GM21825 (cell line): Measurements from ENCODE around the gene IL21R.
"Not testable (repeated sequence)": the region's sequence is repeated elsewhere in the genome, so short reads cannot be mapped to it uniquely, and the experiment has no call there.

Source experiments
- ATAC-seq: cut with Tn5 transposase; IDR thresholded peaks from one replicate; pipeline ENCODE4 v1.9.1; 2021; ENCODE audit warnings: mild to moderate bottlenecking, moderate library complexity; ENCODE audit not compliant: unreplicated experiment

The IL21R gene

DNA sequence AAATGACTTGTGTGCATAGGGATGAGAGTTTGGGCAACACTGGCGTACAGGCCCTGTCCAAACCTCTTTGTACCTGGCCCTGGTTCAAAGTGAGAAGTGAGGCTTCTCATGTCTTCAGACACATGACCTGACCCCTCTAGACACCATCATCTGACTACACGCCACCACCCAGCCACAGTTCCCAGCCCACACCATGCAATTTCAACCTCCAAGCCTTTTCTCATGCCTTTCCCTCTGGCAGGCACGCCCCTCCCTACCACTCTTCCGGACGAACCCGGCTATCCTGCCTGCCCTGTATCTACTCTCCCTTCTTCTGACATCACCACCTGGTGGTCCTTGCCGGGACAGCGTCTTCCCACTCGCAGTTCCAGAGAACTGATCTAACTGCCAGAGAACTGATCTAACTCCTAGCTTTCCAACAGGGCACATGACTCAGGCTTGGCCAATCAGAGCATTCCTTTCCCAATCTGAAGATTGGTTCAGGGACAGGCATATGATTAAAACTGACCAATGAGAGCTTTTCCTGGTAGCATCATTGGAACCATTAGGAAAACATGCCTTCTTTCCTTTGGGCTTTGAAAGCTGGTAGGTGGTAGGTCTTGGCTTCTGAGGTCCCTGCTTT lies 27.1 kb upstream of the IL21R start:
- peak; percentile 40 for ATAC-seq

DNA sequence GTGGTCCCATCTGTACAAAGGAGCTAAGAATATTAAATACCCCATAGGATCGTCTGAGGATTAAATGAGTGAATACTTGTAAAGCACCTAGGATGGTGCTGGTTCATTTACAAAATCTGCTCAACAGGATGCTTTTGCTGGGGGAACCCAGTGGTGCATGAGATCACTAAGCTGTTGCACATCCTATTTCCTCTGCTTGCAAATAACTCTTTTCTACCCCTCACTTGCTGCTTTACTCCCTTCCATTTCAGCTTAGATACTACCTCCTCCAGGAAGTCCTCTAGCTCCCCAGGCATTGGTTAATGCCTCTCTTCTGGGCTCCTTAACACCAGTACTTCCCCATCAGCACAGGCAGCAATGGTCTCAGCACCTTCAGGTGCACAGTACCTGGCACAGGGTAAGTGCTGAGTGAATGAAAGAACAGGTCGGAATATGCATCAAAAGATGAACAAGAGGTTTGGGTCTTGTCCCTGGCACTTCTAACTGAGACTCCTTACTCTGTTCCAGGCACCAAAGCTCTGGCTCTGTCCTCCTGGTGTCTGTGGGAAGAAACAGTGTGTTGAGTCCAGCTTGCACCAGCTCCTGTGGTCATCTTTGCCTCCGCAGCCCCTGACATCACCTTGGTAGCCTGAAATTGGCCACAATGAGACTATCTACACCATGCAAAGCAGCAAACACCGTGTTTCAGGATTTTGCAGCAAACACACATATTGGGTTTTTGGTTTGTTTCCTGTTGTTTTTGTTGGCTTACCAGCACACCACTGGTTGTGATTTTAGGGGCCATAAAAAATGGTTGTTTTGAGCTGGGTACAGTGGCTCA lies 24.1 kb upstream of the IL21R start:
- ATAC-seq, result no peak

DNA sequence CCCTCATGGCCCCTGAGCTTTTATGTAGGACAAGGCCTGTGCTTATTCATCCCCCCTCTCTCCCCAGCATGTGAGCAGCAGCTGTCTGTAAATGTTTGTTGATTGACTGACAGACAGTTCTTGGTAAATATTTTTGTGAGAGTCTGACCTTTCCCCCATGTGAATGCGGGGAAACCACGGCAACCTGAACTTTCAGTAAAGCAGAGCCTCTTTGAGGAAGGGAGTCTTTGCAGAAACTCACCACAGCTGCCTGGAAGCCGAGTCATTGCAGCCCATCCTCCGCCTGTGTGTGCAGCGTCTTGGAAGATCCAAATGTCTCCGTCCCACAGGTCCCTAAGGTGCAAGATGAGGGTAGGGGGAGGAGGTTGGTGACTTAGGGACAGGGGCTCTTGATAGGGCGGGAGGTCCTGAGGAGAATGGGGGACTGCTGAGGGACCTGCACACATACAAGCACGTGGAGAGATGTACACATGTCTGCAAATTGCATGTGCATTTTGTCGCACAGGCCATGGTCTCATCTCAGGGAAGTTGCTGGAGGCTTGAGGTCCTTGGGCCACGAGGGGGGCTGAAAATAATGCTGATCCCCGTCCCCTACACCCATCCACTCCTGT lies 23.0 kb upstream of the IL21R start:
- no peak for ATAC-seq

DNA sequence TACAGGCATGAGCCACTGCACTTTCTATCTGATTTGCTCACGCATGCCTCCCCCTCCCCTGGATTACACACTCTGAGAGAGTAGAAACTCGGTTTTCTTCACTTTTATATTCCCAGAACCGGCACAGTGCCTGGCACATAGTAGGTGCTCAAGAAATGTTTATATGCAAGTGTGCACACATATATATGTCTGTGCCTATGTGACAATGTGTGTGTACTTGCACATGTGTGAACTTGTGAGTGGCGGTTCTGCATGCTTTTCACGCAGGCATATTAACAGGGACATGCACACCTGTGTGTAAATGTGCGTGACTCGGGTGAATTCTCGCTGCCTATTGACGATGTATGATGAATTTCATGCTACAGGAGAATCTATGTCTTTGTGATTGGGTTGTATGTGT lies 22.1 kb upstream of the IL21R start:
- ATAC-seq, result no peak

DNA sequence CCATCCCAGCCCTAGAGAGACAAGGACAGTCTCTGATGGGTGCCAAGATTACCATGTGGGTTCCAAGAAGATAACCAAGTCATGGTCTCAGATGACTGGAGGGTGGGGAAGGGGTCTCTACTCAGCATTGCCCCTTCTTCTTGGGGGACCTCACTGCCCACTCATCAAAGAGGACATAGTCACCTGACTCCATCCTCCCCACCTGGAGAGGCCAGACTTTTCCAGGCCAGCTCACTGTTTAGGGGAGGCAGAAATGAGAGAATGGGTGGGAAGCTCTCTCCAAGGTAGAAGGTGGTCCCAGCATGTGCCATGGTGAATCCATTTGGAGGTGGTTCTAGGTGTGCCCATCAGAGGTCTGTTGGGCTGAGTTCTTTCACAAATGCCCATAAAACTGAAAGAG lies 20.7 kb upstream of the IL21R start:
- no peak for ATAC-seq

DNA sequence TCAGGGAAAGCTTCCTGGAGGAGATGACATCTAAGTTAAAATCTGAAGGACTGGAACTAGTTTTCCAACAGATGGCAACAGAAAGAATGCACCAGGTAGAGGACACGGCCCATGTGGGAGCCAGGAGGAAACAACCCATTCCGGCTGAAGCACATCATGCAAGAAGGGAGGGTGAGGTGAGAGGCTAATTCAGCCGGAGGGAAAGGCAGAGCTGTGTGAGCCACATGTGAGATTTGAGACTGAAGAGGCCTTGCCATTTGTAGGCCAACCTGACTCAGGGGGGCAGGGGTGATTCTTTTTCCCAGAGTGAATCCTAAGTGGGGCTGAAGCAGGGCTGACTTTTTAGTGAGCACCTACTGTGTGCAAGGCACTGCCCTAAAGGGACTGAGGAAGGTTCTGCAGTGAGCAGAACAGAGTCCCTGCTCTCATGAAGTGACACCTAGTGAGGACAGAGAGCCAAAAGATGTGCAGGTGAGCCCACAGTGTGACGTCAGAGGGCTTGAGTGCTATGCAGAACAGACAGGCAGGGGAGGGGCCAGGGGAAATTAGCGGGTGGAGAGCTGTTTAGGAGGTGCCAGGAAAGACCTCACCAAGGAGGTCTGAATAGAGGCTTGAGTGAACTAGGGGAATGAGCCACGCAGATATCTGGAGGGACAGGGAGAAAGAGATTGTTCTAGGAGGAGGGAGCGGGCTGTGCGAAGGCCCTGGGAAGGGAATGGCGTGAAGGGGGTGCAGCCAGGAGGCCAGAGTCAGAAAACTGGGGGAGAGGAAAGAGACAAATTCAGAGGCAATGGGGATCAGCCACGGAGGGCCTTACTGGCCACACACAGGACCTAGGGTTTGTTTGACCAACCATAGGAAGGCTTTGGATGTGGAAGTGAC lies 19.8 kb upstream of the IL21R start:
- no peak for ATAC-seq

DNA sequence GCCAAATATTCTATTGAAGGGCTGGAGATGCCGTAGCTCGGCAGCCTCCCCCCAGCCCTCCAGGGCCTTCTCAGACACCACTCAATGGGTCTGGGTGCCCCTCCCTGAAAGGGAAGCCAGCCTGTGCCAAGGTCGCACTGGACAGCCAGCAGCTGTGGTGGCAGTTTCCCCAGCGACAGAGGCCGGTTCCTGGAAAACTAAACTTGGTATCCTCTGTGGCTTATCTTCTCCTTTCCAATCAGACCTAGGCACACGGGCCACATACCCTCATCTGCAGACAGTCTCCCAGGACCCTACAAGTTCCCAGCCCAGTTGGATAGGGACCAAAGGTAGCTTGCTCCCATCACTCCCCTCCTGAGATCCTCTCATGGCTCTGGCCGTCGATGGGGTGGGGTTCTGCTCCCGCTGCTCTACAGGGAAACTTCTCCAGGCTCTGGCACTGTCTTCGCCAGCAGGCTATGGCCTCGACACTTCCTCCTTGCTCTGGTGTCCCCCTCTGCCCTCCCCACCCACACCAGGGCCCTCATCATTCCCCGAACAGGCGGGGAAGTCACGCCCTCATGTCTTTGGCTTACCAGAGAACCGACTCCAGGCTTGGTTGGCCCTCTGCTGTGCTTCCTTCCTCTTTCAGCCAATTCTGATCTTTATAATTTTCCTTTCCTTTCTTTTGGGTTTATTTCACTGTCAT lies 18.3 kb upstream of the IL21R start:
- ATAC-seq, result no peak

DNA sequence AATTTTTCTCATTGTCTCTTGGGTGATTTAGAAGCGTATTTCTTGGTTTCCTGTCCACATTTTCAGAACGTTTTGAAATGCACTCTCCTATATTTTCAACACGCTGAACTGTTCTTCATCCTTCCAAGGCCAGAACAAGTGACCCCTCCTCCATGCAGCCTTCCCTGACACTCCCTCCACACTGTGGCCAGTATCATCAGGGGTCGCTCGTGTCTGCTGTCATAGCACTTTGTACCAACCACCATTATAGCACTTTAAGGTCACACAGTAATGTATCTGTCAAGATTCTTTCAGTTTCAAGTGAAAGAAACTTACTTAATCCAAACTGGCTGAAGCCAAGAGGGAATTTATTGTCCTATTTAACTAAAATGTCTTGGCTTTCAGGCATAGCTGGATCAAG lies 17.5 kb upstream of the IL21R start:
- ATAC-seq, result no peak

DNA sequence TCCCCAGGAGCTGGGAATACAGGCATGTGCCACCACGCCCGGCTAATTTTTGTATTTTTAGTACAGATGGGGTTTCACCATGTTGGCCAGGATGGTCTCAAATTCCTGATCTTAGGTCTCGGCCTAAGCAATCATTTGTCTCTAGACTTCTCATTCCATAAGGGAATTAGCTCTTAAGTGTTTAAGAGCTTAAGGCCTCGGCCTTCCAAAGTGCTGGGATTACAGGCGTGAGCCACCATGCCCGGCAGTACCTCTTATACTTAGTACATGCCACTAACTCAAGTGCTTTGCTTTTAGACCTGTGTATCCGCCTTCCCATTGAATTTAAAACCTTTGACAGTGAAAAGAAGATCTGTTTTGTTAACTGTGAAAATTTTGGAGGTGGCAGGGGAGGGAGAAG lies 16.6 kb upstream of the IL21R start:
- ATAC-seq, result no peak

DNA sequence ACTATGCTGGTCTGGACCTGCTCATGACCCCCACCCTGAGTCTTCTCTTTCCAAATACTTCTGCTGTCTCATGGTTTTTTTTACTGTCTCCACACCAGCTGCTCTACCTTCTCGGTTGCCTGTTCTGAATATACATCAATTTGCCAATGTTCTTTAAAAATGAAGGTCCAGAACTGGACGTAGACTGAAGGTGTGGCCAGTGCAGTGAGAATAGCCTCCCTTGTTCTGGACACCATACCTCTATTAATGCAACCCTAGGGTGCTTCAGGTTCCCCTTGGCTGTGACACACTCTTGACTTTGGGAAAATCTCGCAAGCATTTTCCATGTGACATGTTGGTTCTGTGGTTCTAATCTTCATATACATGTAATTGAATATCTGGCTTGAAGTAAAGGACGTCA lies 15.3 kb upstream of the IL21R start:
- no peak for ATAC-seq

DNA sequence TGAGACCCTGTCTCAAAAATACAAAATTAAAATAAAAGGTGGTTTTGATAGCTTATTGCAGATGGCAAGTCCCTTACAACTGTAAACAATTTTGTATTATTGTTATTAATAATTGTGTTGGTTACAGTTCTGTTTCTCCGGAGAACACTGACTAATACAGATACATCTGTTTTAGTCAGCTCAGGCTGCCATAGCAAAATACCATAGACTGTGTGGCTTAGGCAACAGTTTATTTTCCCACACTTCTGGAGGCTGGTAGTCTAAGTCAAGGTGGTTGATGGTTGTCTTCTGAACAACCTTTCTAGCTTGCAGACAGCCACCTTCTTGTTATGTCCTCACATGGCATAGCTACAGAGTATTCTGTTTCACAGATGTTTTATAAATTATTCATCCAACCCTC lies 14.2 kb upstream of the IL21R start:
- peak; percentile 50 for ATAC-seq

DNA sequence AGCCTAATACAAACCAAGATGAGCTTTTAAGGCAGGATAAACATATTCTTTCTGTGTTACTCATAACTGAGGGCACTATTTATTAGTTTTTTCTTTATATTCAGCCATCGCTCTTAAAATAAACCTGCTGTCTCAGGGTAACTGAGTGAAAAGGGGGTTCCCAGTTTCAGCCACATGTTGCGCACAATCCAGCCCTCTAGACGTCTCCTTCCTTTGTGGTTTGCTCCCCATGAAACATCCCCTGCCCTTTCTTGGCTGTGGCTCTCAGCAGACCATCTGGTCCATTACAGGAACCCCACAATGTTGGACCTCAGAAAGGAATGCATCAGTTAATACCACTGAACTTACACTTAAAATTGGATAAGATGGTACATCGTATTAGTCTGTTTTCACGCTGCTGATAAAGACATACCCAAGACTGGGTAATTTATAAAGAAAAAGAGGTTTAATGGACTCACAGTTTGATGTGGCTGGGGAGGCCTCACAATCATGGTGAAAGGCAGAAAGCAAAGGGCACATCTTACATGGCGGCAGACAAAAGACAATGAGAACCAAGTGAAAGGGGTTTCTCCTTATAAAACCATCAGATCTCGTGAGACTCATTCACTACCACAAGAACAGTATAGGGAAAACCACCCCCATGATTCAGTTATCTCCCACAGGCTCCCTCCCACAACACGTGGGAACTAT lies 12.6 kb upstream of the IL21R start:
- ATAC-seq, result no peak

DNA sequence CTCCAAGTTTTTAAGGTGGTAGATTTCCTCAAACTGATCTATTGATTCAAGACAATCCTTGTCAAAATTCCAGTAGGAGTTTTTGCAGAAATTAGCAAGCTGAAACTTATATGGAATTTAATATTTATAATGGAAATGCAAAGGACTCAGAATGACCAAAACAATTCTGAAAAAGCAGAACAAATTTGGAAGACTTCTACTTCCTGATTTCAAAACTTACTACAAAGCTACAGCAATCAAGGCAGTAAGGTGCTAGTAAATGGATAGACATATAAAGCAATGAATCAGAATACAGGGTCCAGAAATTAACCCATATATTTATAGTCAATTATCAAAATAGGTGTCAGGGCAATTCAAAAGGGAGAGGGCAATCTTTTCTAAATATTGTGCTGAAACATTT lies 11.8 kb upstream of the IL21R start:
- ATAC-seq, result no peak

DNA sequence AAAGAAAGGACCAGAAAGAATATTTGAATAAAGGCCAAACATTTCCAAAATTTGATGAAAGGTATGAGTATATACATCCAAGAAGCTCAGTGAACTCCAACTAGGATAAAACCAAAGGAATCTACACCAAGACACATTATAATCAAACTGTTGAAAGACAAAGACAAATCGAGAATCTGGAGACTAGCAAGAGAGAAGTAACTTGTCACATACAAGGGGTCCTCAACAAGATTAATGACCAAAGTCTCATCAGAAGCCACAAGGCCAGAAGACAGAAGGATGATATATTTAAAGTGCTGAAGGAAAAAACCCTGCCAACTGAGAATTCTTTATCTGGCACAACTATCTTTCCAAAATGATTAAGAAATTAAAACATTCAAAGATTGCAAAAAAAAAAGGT lies 9.3 kb upstream of the IL21R start:
- ATAC-seq, result no peak

DNA sequence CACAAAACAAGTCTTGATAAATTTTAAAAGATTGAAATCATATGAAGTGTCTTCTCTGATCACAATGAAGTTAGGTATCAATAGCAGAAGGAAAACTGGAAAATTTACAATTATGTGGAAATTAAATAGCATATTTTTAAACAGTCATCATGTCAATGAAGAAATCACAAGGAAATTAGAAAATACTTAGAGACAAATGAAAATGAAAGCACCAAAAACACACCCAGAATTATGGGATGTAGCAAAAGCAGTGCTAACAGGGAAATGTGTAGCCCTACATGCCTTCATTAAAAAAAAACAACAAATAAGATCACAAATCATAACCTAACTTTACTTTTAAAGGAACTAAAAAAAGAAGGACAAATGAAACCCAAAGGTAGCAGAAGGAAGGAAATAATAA lies 7.5 kb upstream of the IL21R start:
- no peak for ATAC-seq

DNA sequence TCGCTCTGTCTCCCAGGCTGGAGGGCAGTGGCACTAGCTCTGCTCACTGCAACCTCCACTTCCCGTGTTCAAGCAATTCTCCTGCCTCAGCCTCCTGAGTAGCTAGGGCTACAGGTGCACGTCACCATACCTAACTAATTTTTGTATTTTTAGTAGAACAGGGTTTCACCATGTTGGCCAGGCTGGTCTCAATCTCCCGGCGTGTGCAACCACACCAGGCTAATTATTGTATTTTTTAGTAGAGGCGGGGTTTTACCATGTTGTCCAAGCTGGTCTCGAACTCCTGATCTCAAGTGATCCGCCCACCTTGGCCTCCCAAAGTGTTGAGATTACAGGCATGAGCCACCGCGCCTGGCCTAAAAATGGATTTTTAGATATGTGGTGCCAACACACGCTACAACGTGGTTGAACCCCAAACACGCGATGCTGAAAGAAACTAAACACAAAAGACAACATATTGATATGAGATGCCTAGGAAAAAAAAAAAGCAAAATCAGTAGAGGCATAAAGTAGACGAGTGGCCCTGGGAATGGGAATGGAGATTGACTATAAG lies 3.6 kb upstream of the IL21R start:
- ATAC-seq, result not testable (repeated sequence)

DNA sequence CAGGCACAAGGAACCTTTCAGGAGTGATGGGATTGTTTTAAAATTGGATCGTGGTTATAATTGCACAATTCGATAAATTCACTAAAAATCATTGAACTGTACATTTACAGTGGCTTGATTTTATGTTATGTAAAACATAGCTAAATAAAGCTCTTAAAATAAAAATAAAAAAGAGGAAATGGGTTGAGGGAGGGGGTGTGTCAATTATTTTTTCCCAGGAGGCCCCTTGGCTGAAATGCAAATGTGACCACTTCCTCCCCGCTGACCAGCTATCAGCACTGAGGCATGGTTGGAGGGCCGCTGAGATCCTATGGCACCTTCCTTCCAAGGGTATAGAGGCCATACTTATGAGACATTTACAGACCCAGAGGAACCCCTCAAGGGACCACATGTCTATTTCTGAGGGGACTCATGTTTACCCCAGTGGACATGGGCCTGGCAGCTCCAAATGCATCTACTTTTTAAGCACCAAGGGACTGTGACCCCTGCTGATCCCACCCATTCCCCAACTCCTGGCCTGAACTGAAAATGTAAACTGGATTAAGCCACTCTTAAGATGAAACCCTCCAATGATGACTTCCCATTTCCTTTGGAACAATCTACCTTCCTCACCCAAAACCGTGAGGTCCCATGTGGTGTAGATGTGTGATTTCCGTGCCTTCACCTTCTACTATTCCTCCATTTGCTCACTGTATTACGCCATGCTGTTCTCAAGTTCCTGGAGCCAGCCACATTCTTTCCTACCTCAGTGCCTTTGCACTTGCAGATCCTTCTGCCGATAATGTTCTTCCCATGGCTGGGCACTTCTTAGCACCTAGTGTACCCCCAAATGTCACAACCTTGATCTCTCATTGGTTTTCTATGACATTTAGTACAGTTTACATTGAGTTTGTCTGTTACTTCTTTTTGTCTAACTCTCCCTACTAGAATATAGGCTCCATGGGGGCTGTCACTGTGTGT lies 2.8 kb upstream of the IL21R start:
- peak; percentile 31 for ATAC-seq

DNA sequence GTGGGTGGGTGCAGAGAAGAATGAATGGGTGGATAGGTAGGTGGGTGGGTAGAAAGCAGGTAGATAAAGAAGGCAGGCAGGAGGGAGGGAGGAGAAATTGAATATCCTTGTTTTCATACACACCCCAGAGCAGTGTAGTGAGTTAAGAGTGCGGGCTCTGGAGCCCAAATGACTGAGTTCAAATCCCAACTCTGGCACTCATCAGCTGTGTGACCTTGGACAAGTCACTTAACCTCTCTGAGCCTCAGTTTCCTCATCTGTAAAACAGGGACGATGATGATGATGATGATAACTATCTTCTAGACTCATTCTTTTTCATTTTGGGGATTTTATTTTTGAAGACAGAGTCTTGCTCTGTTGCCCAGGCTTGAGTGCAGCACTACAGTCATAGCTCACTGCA lies 2.0 kb upstream of the IL21R start:
- no peak for ATAC-seq
